OCI-LY3 (cell line): ENCODE measurements around the gene CAMKMT.

Experiments
- CTCF ChIP-seq: fragments of 200-600, 300-600 bp; sonication (generic); IDR thresholded peaks from 2 replicates; pipeline ENCODE4 v1.5.1; 2014; ENCODE audit warnings: antibody characterized with exemption, low read length, low read depth
- EZH2phosphoT487 ChIP-seq: fragments of 200-600 bp; shearing (Covaris generic); IDR thresholded peaks from 2 replicates; pipeline ENCODE4 v1.6.1; 2018; ENCODE audit warnings: antibody characterized with exemption, mixed run types, low read depth

GRCh38 chr2:44744961-44745892, 383.5 kb downstream of the CAMKMT start:
- TF ChIP-seq CTCF (no peak), EZH2phosphoT487 (no peak)
